C1 segment of cervical spinal cord (tissue), 14 donors: Measurements from ENCODE around the gene CYP17A1.

Experiments
- DNase-seq, 14 donors: peaks; one replicate each; lab custom pipeline; 2025; lab: John Stamatoyannopoulos, UW

Gene CYP17A1

DNA sequence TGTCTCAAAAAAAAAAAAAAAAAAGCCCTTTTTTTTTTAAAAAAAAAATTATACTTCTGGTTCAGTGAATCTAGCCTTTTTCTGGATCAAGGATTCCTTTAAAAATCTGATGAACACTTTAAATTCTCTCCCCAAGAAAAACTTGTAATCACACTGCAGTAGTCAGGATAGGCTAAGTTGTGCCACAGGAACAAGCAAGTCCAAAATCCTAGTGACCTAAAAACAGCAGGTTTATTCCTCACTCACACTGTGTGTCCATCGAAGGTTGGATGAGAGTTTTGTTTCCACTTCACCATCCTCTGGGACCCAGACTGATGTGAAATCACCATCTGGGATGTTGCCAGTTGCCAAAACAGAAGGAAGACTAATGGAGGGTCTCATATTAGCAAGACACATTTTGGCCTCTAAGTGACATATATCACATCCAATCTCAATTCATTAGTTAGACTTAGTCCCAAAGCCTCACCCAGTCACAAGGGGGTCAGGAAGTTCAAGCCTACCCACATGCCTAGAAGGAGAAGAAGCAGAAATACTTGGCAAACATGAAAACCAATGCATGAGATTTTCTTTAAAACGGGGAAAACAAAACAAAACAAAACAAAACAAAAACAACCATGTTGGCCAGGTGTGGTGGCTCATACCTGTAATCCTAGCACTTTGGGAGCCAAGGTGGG, 32.7 kb downstream of the CYP17A1 start:
- DNase-seq = no peak

DNA sequence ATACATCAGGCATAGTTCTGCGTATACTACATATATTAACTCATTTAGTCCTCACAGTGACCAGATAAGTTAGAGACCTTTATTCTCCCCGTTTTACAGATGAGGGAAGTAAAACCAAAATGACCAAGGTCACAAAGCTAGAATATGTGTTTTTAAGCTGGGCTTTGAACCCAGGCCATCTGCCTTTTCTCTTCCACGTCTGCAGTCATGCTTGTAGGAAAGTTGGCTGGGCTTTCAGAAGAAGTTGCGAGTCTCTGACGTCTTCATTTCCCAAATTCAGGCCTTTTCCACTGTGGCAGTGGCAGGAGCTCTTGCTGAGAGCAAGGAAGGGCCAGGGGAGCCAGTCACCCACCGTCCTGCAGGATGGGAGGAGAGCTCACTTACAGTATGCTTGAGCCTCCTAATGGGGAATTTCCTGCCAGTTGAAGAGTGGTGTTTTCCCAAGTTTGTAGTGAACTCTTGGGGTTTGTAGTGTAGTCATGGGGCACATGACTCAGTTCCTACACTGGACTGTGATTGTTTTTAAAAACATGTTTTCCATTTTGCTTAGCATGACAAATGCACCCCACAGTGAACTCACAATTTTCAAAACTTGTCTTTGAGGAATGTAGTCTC, 34.2 kb downstream of the CYP17A1 start:
- no peak for DNase-seq

DNA sequence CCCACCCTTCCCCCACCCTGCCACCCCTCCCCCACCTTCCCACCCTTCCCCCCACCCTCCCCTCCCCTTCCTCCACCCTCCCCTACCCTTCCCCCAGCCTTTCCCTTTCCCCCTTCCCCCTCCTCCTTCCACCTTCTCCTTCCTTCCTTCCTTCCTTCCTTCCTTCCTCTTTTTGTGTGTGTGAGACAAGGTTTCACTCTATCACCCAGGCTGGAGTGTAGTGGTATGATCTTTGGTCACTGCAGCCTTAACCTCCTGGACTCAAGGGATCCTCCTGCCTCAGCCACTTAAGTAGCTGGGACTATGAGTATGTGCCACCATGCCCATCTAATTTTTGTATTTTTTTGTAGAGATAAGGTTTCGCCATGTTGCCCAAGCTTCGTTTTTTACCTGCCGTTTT, 35.2 kb downstream of the CYP17A1 start:
- DNase-seq = no peak

DNA sequence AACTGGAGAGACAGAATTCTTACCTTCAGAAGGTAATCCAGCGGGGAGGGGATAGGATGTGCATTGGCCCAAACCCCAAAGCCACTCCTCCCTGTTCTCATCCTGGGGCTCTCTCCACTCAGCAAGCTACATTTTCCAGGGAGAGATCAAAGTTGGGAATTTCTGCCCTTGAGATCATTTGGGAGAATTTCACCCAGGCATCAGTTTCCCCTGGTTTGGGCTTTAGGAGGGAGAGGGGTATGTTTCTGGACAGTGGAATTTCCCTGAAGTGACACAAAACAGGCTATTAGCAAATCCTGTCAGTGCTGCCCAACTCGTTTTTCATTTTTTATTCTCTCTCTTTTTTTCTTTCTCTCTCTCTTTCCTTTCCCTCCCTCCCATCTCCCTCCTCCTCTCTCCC, 35.7 kb downstream of the CYP17A1 start:
- DNase-seq = no peak

DNA sequence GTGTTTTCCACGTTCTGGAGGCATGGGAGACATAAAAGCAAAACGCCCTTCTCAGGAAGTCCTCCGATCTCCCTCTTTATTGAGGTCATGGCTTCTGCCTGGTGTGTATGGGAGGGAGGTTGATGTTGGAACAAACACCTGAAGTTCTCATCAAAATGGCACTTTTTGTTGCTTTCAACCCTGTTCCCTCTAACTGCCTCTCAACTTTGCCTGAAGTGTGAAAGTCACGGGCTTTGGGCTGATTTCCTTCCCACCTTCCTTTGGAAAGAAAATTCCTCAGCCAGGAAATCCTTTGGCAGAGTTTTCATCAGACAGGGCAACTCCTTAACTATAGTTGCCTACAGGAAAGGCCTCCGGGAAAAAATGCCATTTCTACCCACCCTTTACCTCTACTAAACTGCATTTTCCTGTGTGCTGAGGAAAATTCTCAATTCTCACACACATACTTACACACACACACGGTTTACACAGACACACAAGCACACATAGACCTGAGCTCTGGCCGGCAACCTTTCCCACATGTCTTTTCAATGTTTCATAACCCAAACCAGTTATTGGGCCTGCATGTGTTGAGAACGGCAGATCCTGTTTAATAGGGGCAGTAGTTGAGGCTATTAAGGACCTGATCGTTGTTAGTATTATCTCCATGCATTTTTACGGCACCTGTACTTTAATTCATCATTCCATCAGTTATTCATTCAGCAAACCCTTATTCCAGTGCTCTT, 36.4 kb downstream of the CYP17A1 start:
- no peak for DNase-seq

DNA sequence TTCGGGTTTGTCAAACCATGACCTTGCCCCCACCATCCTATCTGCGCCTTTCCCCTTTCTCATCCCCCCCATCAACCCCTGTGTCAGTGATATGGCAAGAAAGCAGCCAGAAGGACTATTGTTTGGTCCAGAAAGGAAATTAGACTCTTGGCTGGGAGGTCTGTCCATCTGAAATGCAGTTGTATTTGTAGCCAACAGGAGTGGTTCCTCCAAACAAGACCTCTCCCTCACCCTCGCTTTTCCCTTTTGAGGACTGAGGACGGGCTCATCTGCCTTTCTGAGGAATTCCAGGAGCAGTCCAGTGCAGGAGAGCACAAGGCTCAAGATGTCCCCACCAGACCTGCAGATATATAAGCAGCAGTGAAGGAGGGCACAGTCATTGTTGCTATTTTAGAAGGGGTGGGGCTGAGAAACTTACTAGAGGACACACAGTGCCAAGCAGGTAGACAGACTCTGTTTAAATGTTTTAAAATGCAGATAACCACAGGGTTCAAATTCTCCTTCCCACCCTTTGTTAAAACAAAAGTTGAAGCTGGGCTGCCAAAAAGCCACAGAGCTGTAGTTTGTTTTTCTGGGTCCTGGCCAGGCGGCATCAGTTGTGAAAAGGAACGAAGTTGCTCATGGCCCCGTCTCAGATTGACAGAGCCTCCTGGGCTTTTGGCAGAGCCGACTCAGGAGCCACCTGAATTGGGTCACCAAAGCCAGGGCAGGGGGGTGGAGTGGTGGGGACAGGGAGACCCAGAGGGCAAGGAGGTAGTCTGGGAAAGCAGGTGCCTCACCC, 37.3 kb downstream of the CYP17A1 start:
- DNase-seq = peak in 4 of 14 donors; percentile 14 to 45 (median 25)

DNA sequence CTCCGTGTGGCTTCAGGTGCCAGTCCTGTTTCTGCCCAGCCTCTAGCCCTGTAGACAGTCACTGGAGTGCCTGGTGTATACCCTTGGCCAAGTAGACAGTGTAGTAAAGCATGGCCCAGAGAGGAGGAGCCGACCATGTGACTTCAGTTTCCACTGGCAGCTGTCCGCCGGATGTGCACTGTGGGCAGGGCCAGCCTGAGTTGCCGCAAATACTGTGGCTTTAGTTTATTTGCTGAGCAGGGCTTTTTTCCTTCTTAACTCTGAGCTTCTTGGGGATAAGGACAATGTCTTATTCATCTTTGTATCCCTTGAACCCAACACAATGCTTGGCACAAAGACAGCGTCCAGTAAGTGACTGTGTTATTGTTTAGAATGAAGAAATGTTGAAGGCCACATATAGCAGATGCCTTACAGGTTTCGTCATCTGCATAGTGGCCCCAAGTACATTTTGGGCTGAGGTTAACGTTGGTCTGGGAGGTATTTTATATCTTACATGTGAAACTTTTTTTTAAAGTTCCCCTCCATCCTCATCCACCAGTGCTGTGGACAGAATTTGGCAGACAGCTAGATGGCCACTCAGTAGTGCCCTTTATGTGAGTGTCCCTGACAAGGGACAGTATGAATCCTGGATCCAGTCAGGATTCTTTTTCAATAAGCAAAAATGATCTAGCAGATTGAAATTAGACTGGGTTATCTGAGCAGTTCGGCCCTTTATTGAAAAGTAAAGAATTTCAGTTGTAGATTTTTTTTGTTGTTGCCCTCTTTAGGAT, 40.6 kb downstream of the CYP17A1 start:
- peak in 11 of 14 donors; percentile 21 to 88 (median 62) for DNase-seq

DNA sequence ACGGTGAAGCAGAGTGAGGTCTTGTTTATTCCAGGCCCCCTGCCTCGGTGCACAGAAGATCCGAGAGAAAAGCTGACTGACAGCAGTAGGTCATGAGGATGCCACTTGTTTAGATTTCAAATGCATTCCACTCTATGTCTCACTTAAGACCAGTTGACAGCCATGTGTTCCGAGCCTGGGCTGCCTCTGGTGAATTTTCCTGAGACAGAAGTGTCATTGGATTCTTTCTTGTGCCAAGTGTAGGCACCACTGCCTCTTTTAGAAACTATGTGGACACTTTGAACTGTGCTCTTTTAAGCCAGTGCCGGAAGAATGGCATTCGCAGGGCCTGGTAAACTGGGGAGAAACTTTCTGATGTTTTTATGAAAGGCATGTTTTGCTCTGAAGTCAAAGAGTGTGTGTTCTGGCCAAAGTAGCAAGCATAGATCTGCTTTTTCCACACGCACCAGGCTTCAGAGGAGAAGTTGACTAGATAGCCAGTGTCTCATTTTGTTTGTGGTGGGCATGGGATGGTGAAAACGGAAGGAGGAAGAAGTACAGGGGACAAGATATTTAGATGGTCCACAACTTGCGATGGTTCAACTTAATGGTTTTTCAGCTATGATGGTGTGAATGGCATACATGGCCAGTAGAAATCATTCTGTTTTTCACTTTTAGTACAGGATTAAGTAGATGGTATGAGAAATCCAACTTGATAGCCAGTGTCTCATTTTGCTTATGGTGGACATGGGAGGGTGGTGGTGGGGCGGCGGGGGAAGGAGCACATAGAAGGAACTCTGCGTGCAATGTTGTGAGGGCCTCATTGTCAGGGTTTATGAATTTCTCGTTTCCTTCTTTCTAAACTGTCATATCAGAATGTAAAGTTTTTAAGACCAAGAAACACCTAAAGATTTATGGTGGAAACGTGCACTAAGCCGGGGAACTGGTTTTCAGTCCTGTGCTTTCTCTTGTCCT, 41.5 kb downstream of the CYP17A1 start:
- DNase-seq = no peak

DNA sequence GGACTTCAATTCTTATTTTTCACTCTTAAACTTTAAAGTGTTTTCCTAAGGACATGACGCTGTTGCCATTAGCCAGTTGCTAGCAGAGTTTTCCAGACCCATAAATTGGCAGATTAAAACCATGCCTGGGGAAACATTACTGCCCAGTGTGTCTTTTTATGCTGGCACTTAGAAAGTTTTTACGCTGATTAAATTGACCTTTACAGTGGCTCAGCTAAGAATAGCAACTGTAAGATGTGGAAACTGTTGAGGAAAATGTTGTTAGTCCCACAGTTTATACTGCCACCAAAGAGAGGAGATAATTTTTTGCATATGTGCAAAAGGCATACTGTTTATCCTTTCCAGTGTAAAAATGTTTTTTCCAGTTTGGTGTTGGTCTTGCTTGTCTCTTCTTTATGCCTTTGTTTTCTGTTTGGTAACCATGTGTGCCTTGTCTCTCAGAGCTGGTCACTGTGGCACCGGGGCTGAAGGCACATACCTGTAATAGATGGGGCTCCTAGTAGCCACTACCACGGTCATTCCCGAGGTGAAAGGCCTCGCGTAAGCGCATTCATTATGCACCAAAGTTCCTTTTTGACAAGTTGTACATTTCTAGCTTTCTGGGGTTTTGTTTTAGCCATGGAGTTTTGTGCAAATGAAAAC, 45.3 kb downstream of the CYP17A1 start:
- DNase-seq = no peak

DNA sequence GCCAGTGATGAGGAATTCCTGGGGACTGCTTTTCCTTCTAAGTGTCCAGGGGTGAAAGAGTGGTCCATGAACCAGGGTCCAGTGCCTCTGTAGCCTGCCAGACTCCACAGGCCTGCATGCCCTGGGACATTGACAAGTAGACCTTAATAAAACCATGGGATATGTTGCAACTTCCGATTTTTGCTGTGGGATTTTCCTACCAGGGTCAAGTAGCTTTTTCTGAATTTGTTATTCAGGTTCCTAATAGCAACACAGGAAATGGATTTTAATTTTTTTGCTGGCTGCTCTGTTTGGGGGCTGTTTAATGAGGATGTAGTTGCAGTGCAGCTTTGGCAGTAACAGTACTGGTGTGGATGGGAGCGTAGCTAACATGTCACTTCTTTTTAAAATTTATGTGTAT, 51.4 kb downstream of the CYP17A1 start:
- no peak for DNase-seq

DNA sequence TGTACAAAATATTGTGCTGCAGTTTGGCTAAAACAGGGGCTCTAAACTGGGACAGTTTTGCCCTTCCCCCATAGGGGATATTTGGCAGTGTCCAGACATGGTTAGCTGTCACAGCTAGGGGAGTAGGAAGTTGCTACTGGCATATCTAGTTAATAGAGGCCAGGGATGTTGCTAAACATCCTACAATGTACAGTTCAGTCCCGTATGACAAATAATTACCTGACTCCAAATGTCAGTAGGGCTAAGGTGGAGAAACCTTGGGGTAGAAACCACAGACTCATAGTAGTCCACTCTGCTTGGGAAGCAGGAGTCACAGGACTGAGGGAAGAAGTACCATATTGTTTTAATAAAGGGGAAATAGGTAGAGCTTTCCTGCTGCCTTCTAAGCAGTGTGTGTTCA, 53.6 kb downstream of the CYP17A1 start:
- DNase-seq = no peak

DNA sequence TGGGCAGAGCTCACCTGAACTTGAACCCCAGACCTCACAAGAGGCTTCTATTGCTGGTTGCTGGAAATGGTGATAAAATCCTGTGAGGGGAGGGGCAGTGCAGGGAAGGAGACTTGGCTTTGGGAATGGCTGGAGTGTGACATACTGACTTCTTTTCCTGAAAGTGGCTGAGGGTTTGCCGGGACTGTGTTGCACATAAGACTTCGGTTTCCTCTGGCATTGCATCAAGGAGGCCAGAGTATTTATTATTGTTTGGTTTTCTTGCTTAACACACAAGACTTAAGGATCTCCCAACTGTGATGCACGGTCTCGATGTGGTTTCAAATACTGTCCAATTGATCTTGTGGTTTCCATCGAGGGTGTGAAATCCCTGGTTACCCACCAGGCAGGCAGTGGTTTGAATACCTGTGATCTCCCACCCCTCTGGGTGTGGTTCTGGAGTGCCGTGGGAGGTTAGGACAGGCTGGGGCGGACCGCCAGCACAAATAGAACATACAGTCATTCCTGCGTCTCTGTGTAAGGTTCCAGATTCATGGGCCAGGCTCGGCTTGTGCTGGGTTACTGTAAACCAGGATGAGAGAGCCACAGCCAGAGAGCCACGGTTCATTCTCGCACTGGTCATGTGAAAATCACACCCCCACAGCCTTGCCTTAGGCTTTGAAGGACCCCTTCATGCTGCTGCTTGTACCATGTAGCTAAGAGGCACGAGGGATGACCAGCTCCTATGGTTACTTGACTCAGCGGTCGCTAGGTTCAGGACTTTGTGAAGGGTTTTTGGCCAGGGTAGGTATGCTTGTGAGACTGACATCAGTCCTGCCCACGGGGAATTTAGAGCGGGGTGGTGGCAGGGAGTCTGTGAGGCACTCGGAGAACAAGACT, 54.3 kb downstream of the CYP17A1 start:
- peak in 5 of 14 donors; percentile 11 to 62 (median 24) for DNase-seq

DNA sequence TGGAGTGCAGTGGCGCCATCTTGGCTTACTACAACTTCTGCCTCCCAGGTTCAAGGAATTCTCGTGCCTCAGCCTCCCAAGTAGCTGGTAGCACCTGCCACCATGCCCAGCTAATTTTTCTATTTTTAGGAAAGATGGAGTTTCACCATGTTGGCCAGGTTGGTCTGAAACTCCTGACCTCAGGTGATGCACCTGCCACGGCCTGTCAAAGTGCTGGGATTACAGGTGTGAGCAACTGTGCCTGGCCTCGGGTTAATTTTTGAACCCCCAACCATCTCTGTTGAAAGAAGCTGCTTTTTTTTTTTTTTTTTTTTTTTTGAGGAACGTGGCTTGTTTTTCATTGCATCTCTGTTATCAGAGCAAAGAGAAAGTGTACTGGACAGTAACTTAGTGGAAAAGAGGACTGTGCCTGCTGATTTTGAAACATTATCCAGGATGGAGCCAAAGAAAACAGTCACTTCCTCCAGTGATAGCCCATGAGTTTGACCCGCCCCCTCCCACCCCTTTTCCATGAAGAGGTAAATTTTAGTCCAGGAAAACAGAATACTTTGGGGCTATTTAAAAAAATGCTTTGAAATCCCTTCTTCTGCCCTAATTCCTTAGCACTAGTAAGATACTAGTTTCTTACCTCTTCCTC, 55.2 kb downstream of the CYP17A1 start:
- no peak for DNase-seq

DNA sequence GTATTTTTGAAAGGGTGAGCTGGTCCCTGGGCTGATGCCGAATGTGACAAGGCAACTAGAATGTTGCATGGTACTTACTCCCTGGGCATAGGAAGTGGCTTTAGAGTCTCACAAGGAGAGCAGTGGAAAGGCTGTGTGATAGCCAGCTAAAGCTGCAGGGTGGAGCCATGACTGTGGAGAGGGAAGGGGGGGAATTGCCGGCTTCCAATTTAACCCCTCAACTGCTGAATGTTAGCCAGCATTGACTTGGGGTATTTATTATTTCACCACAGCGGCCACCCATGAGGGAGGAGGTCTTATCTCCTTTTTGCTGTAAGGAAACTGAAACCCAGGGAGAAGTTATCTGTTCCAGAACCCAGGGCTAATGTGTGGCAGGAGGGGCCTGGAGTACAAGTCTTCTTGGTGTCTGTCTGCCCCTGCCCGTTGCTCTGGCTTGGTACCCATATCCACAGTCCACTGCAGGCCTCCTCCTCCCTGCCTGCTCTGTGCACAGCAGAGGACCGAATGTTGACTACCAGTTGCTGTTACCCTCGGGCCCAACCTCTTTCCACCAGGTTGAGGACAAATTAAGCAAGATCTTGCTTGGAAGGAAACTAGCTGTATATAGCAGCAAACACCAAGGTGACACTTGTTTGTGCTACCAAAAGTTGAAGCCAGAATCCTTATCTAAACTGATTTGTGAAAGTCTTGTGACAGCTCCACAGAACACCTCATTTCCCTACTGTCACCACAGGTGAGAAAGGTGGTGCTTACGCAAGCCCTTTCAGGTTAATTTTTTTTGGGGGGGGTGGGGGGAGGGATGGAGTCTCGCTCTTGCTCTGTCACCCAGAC, 55.9 kb downstream of the CYP17A1 start:
- DNase-seq = peak in 1 of 14 donors; percentile 8
